NCI-H128 (cell line): ENCODE data around the gene CRKL.

ENCODE experiments used
- DNase-seq: peaks from one replicate; lab custom pipeline; 2025; ENCODE audit not compliant: unreplicated experiment; lab: John Stamatoyannopoulos, UW

Gene CRKL

GRCh38 chr22:20951151-20951931 is 34.1 kb downstream of the CRKL start:
- DNase-seq = no peak

GRCh38 chr22:20951932-20952380 is 34.7 kb downstream of the CRKL start:
- DNase-seq = no peak

- DNase-seq = no peak
Measured at GRCh38 chr22:20952544-20953341, 35.5 kb downstream of the CRKL start.

GRCh38 chr22:20953342-20953608 is 36.1 kb downstream of the CRKL start:
- DNase-seq = no peak

- no peak for DNase-seq
Measured at GRCh38 chr22:20953668-20954500, 36.7 kb downstream of the CRKL start.

GRCh38 chr22:20955548-20955947 is 38.3 kb downstream of the CRKL start:
- DNase-seq = no peak

GRCh38 chr22:20956258-20957101 is 39.3 kb downstream of the CRKL start:
- DNase-seq = no peak

- no peak for DNase-seq
Measured at GRCh38 chr22:20957102-20957682, 40.0 kb downstream of the CRKL start.

- DNase-seq = no peak
Measured at GRCh38 chr22:20957683-20958431, 40.6 kb downstream of the CRKL start.

- DNase-seq = no peak
Measured at GRCh38 chr22:20959578-20960461, 42.6 kb downstream of the CRKL start.

GRCh38 chr22:20960609-20961008 is 43.4 kb downstream of the CRKL start:
- DNase-seq = no peak

GRCh38 chr22:20962491-20962945 is 45.3 kb downstream of the CRKL start:
- no peak for DNase-seq

GRCh38 chr22:20963201-20964052 is 46.2 kb downstream of the CRKL start:
- DNase-seq = no peak

GRCh38 chr22:20964090-20964798 is 47.0 kb downstream of the CRKL start:
- no peak for DNase-seq

GRCh38 chr22:20964799-20965103 is 47.5 kb downstream of the CRKL start:
- DNase-seq = no peak

- no peak for DNase-seq
Measured at GRCh38 chr22:20965104-20965887, 48.1 kb downstream of the CRKL start.
